Occipital lobe (tissue), 1 donor: ENCODE measurements around the gene GKN2. TPM values are rescaled to one million over a fixed set of nuclear protein-coding genes. Genes with fewer than 3 reads are reported as not detected.

Experiments
- total RNA-seq: library from RNA; depleted of rRNA; stranded (reverse); fragments of >200 nt; gene quantifications from one replicate; pipeline ENCODE4 v1.2.3, GENCODE V29; 2014

Gene GKN2
- total RNA-seq, 1 donor from 2014 or later, result not detected

Other genes starting within 250 kb of the GKN2 start
- 2.0 TPM for gene ARHGAP25, start 218.1 kb downstream of the GKN2 start, total RNA-seq
- gene BMP10, start 81.5 kb downstream of the GKN2 start, total RNA-seq, result not detected
- not detected for gene GKN1, start 21.7 kb upstream of the GKN2 start, total RNA-seq
- 9.8 TPM for gene ANTXR1, start 60.3 kb upstream of the GKN2 start, total RNA-seq